Measurements from ENCODE around the gene SPTBN1. TPM values are rescaled to one million over a fixed set of nuclear protein-coding genes. Genes with fewer than 3 reads are reported as not detected.
"Not testable (repeated sequence)": the region's sequence is repeated elsewhere in the genome, so short reads cannot be mapped to it uniquely, and the experiment has no call there.

Gene SPTBN1
- total and polyA plus RNA-seq, 3 experiments from 2014 or later = 38.4 to 49.2 (median 38.5) TPM

GRCh38 chr2:54698926-54699325, 242.8 kb downstream of the SPTBN1 start:
- H3K4me3 Mint-ChIP-seq; CTCF ChIA-PET; H3K4me1 Mint-ChIP-seq; H3K4me1 ChIP-seq (ENCODE audit: insufficient read depth, low read length); POLR2A ChIA-PET; H3K27me3 ChIP-seq (ENCODE audit: insufficient read depth, low read length, poor library complexity, severe bottlenecking); H3K9me3 Mint-ChIP-seq; H3K4me3 ChIP-seq (ENCODE audit: low read length); H3K27ac ChIP-seq (ENCODE audit: low read depth, low read length); DNase-seq; H3K27ac Mint-ChIP-seq; H3K36me3 ChIP-seq (ENCODE audit: insufficient read depth, low read length); H3K36me3 Mint-ChIP-seq; H3K27me3 Mint-ChIP-seq; H3K9me3 ChIP-seq (ENCODE audit: low read length): not testable (repeated sequence)

GRCh38 chr2:54699665-54700064, 243.5 kb downstream of the SPTBN1 start:
- Mint-ChIP-seq H3K27ac (no peak overlapping the region), H3K4me3 (no peak overlapping the region), H3K4me1 (no peaks in the 10 kb centered on the region), H3K36me3 (no peaks in the 10 kb centered on the region), H3K9me3 (no peaks in the 10 kb centered on the region), H3K27me3 (peaks cover 0 to 3% of the 10 kb centered on the region in 2 donors)
- H3K4me3 ChIP-seq (ENCODE audit: low read length) = no peak overlapping the region
- H3K27me3 ChIP-seq (ENCODE audit: insufficient read depth, low read length, poor library complexity, severe bottlenecking) = no peaks in the 10 kb centered on the region
- no peak for DNase-seq
- no peaks in the 10 kb centered on the region for H3K4me1 ChIP-seq (ENCODE audit: insufficient read depth, low read length)
- H3K27ac ChIP-seq (ENCODE audit: low read depth, low read length) = no peak overlapping the region
- no peaks in the 10 kb centered on the region for H3K9me3 ChIP-seq (ENCODE audit: low read length)
- no peaks in the 10 kb centered on the region for H3K36me3 ChIP-seq (ENCODE audit: insufficient read depth, low read length)
- ChIA-PET CTCF (no interaction called here), POLR2A (no interaction called here)

GRCh38 chr2:54701029-54701428, 244.9 kb downstream of the SPTBN1 start:
- Histone ChIP-seq H3K4me3 (ENCODE audit: low read length) (no peak overlapping the region), H3K27ac (ENCODE audit: low read depth, low read length) (no peak overlapping the region), H3K27me3 (ENCODE audit: insufficient read depth, low read length, poor library complexity, severe bottlenecking) (no peaks in the 10 kb centered on the region), H3K4me1 (ENCODE audit: insufficient read depth, low read length) (no peaks in the 10 kb centered on the region), H3K36me3 (ENCODE audit: insufficient read depth, low read length) (no peaks in the 10 kb centered on the region), H3K9me3 (ENCODE audit: low read length) (no peaks in the 10 kb centered on the region)
- Mint-ChIP-seq H3K27me3 (peaks cover 0 to 3% of the 10 kb centered on the region in 2 donors), H3K36me3 (no peaks in the 10 kb centered on the region), H3K4me3 (no peak overlapping the region), H3K9me3 (no peaks in the 10 kb centered on the region), H3K27ac (peak overlapping the region in 1 of 8 donors; percentile 47), H3K4me1 (no peaks in the 10 kb centered on the region)
- ChIA-PET POLR2A (no interaction called here), CTCF (interaction anchor here (1.3 to 9.5 kb wide), 2 partner anchors 24 to 178 kb away, joined by 3 to 149 read pairs; no protein-coding TSS in a partner anchor)
- DNase-seq = no peak

GRCh38 chr2:54704238-54704637, 248.1 kb downstream of the SPTBN1 start:
- peaks cover 5% of the 10 kb centered on the region for H3K27me3 ChIP-seq (ENCODE audit: insufficient read depth, low read length, poor library complexity, severe bottlenecking)
- H3K4me3 ChIP-seq (ENCODE audit: low read length) = no peak overlapping the region
- Mint-ChIP-seq H3K27ac (no peak overlapping the region), H3K9me3 (no peaks in the 10 kb centered on the region), H3K36me3 (no peaks in the 10 kb centered on the region), H3K27me3 (peaks cover 4 to 10% of the 10 kb centered on the region in 2 donors), H3K4me3 (no peak overlapping the region), H3K4me1 (no peaks in the 10 kb centered on the region)
- CTCF ChIA-PET = interaction anchor here (0.8 to 9.5 kb wide), 21 partner anchors 9 to 650 kb away, joined by 3 to 149 read pairs (median 5); no protein-coding TSS in a partner anchor
- POLR2A ChIA-PET = no interaction called here
- H3K36me3 ChIP-seq (ENCODE audit: insufficient read depth, low read length) = no peaks in the 10 kb centered on the region
- DNase-seq = no peak
- H3K4me1 ChIP-seq (ENCODE audit: insufficient read depth, low read length) = no peaks in the 10 kb centered on the region
- H3K27ac ChIP-seq (ENCODE audit: low read depth, low read length) = no peak overlapping the region
- no peaks in the 10 kb centered on the region for H3K9me3 ChIP-seq (ENCODE audit: low read length)

DNA sequence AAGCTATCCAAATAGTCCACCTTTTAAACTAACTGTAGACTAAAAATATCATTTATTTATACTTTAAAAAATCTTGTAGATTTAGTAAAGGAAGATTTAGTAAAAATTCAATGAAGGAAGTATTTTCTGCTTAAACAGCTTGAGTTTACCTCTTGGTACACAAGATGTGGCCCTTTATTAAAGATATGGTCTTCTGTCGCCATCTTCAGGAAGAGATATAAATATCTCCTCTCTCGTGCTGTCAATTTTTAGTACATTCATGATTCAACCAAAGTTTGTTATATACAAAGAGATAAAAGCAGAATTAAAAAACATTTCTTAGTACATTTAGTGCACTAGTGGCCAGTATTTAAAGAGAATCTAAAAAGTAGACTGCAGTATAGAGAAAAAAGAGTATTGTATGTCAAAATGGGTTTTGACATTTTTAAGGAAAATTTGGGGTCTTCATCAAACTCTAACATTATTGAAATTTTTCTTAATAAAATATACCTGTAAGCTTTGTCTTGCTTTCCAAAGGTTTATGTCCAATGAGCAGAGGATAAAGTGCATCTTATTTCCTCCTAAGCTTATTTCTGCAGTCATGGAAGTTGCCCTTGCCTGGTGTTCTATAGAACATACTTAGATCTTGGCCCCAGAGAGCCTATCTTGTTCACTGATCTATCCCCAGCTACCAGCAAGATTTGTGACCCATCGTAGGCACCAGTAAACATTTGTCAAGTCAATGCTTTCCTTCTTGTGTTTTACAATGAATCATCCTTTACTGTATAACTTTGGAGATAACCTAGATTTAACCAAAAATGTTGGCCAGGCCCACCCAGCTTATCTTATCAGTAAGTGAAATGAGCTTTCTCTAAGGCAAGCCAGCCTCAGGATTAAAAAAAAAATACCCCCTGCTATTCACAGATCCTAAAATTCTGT, 248.8 kb downstream of the SPTBN1 start:
- ChIA-PET CTCF (interaction anchor here (0.7 to 9.5 kb wide), 24 partner anchors 10 to 1382 kb away, joined by 3 to 149 read pairs (median 4); no protein-coding TSS in a partner anchor), POLR2A (interaction anchor here (0.7 to 1.0 kb wide), 3 partner anchors 18 to 182 kb away, joined by 3 to 7 read pairs (median 6); no protein-coding TSS in a partner anchor)
- Mint-ChIP-seq H3K27me3 (peaks cover 7 to 15% of the 10 kb centered on the region in 2 donors), H3K27ac (no peak overlapping the region), H3K4me1 (no peaks in the 10 kb centered on the region), H3K4me3 (no peak overlapping the region), H3K36me3 (no peaks in the 10 kb centered on the region), H3K9me3 (no peaks in the 10 kb centered on the region)
- no peak overlapping the region for H3K4me3 ChIP-seq (ENCODE audit: low read length)
- H3K9me3 ChIP-seq (ENCODE audit: low read length) = no peaks in the 10 kb centered on the region
- no peak overlapping the region for H3K27ac ChIP-seq (ENCODE audit: low read depth, low read length)
- H3K27me3 ChIP-seq (ENCODE audit: insufficient read depth, low read length, poor library complexity, severe bottlenecking) = peaks cover 5% of the 10 kb centered on the region
- no peaks in the 10 kb centered on the region for H3K36me3 ChIP-seq (ENCODE audit: insufficient read depth, low read length)
- peak in 2 of 5 donors; percentile 42 to 49 for DNase-seq
- no peaks in the 10 kb centered on the region for H3K4me1 ChIP-seq (ENCODE audit: insufficient read depth, low read length)

- Histone ChIP-seq H3K36me3 (ENCODE audit: insufficient read depth, low read length) (no peaks in the 10 kb centered on the region), H3K9me3 (ENCODE audit: low read length) (no peaks in the 10 kb centered on the region), H3K27me3 (ENCODE audit: insufficient read depth, low read length, poor library complexity, severe bottlenecking) (peaks cover 5% of the 10 kb centered on the region), H3K27ac (ENCODE audit: low read depth, low read length) (no peak overlapping the region), H3K4me3 (ENCODE audit: low read length) (no peak overlapping the region), H3K4me1 (ENCODE audit: insufficient read depth, low read length) (no peaks in the 10 kb centered on the region)
- H3K9me3 Mint-ChIP-seq = no peaks in the 10 kb centered on the region
- H3K36me3 Mint-ChIP-seq = no peaks in the 10 kb centered on the region
- H3K27ac Mint-ChIP-seq = no peak overlapping the region
- ChIA-PET POLR2A (no interaction called here), CTCF (interaction anchor here (9.5 kb wide), 1 partner anchor 183 kb away, joined by 149 read pairs; no protein-coding TSS in a partner anchor)
- DNase-seq = no peak
- peaks cover 0 to 2% (median 0%) of the 10 kb centered on the region in 3 donors for H3K4me1 Mint-ChIP-seq
- H3K27me3 Mint-ChIP-seq = peaks cover 12 to 21% of the 10 kb centered on the region in 2 donors
- no peak overlapping the region for H3K4me3 Mint-ChIP-seq
These were observed 250.5 kb downstream of the SPTBN1 start for GRCh38 chr2:54706622-54707021.

DNA sequence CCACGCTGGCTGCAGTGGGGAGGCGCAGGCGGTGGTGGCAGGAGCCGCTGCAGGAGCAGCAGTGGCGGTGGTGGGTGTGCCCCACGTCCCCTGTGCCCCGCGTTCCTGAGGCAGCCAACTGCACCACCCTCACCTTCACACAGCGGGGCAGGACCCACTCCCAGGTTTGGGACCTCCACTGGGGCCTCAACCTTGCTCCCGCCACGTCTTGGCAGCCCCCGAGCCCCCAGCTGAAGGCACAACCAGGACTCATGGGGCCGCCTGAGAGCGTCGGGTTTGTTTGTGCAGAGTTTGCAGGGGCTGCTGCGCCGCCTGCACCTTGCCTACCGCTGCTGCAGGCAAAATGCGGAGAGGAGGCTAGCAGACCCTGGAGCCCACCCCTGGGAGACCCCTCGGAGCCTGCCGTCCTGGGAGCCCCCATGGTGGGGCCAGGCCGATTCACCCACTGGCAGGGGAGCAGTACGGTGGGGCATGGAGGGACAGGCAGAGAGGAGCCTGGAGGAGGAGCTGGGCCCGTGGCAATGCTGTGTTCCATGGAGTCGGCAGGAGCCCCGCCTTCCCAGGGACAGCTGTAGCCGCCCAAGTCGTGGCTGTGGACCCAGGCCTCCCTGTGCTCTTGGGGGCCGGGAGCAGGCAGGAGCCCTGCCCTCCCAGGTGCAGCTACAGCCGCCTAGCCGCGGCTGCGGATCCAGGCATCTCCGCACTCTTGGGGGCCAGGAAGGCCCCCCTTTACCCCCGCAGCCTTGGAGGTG, 252.6 kb downstream of the SPTBN1 start:
- Histone ChIP-seq H3K4me1 (ENCODE audit: insufficient read depth, low read length) (no peaks in the 10 kb centered on the region), H3K36me3 (ENCODE audit: insufficient read depth, low read length) (no peaks in the 10 kb centered on the region), H3K4me3 (ENCODE audit: low read length) (no peak overlapping the region), H3K27ac (ENCODE audit: low read depth, low read length) (no peak overlapping the region), H3K9me3 (ENCODE audit: low read length) (no peaks in the 10 kb centered on the region), H3K27me3 (ENCODE audit: insufficient read depth, low read length, poor library complexity, severe bottlenecking) (peaks cover 5% of the 10 kb centered on the region)
- no peaks in the 10 kb centered on the region for H3K9me3 Mint-ChIP-seq
- POLR2A ChIA-PET = no interaction called here
- H3K36me3 Mint-ChIP-seq = no peaks in the 10 kb centered on the region
- H3K27me3 Mint-ChIP-seq = peaks cover 12 to 25% of the 10 kb centered on the region in 2 donors
- H3K4me3 Mint-ChIP-seq = peak overlapping the region in 4 of 7 donors; percentile 23 to 50 (median 34)
- DNase-seq = peak in 1 of 5 donors; percentile 40
- peaks cover 0 to 2% (median 0%) of the 10 kb centered on the region in 3 donors for H3K4me1 Mint-ChIP-seq
- CTCF ChIA-PET = interaction anchor here (0.5 to 9.5 kb wide), 2 partner anchors 186 to 551 kb away, joined by 3 to 149 read pairs; no protein-coding TSS in a partner anchor
- no peak overlapping the region for H3K27ac Mint-ChIP-seq
